ENCODE measurements around the gene ARL3.

Gene ARL3

DNA sequence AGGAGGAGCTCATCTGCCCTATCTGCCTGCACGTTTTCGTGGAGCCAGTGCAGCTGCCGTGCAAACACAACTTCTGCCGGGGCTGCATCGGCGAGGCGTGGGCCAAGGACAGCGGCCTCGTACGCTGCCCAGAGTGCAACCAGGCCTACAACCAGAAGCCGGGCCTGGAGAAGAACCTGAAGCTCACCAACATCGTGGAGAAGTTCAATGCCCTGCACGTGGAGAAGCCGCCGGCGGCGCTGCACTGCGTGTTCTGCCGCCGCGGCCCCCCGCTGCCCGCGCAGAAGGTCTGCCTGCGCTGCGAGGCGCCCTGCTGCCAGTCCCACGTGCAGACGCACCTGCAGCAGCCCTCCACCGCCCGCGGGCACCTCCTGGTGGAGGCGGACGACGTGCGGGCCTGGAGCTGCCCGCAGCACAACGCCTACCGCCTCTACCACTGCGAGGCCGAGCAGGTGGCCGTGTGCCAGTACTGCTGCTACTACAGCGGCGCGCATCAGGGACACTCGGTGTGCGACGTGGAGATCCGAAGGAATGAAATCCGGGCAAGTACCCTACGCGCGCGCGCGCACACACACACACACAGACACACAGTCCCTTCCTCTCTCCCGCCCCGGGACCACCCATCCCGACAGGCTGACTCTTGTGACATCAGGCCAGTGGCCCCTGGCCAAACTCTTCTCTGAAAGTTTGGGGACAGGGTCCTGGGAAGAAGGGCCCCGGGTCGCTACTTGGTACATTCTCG is 69.4 kb downstream of the ARL3 start:
- Histone ChIP-seq H3K18ac (ENCODE audit: low read length) (peak overlapping the region; percentile 93), H3K4me2 (ENCODE audit: low read length) (peak overlapping the region; percentile 72), H2AFZ (ENCODE audit: insufficient read depth, low read length, poor library complexity) (no peak overlapping the region), H4K8ac (ENCODE audit: low read depth, low read length) (peak overlapping the region; percentile 70), H3K9me3 (ENCODE audit: insufficient read depth, low read depth, low read length) (no peaks in the 10 kb centered on the region), H3K36me3 (ENCODE audit: control insufficient read depth in 1 of 2, insufficient read depth in 2 of 2, low read length in 2 of 2) (peaks cover 16 to 17% of the 10 kb centered on the region in 2 experiments), H3K27ac (ENCODE audit: low read depth, low read length) (peak overlapping the region; percentile 99), H4K91ac (ENCODE audit: low read depth, low read length) (peak overlapping the region; percentile 89), H4K12ac (ENCODE audit: low read depth, low read length) (no peak overlapping the region), H3K23ac (ENCODE audit: low read length) (no peak overlapping the region), H3K14ac (ENCODE audit: low read length) (peak overlapping the region; percentile 96), H2BK12ac (ENCODE audit: low read length) (no peak overlapping the region), H3K4ac (ENCODE audit: low read depth, low read length) (peak overlapping the region; percentile 84), H3K4me1 (ENCODE audit: control insufficient read depth in 1 of 2, insufficient read depth in 2 of 2, low read length in 2 of 2) (peaks cover 15 to 40% of the 10 kb centered on the region in 2 experiments), H2AK5ac (ENCODE audit: low read length) (no peak overlapping the region), H3K79me1 (ENCODE audit: low read length) (peaks cover 25% of the 10 kb centered on the region), H3K79me2 (ENCODE audit: control insufficient read depth, insufficient read depth, low read length, poor library complexity) (peaks cover 41% of the 10 kb centered on the region), H2BK120ac (ENCODE audit: insufficient read depth, low read length, poor library complexity) (no peak overlapping the region), H3K4me3 (ENCODE audit: low read depth, low read length) (peak overlapping the region; percentile 92), H2BK5ac (ENCODE audit: low read depth, low read length, poor library complexity) (peak overlapping the region; percentile 55), H3K27me3 (ENCODE audit: insufficient read depth, low read length) (no peaks in the 10 kb centered on the region), H3K9ac (ENCODE audit: low read length) (peak overlapping the region; percentile 82)
- WGBS (ENCODE audit: extremely low coverage, insufficient coverage, insufficient read length), result no CpG with 5 or more reads among the region's 62 CpGs
- peak; percentile 94 to 95 for DNase-seq

GRCh38 chr10:102644066-102644645 is 70.0 kb downstream of the ARL3 start, which contains the start of gene TRIM8:
Gene TRIM8, plus strand, starts transcription at chr10:102644479. Its CDS starts 139 bp downstream, at chr10:102644618.
- Histone ChIP-seq H3K79me1 (ENCODE audit: low read length) (peaks cover 25% of the 10 kb centered on the region), H3K18ac (ENCODE audit: low read length) (peak within 1 kb of the TSS; percentile 93), H3K9me3 (ENCODE audit: insufficient read depth, low read depth, low read length) (no peaks in the 10 kb centered on the region), H2AK5ac (ENCODE audit: low read length) (peak within 1 kb of the TSS; percentile 2), H3K4me3 (ENCODE audit: low read depth, low read length) (peak within 1 kb of the TSS; percentile 92), H2BK12ac (ENCODE audit: low read length) (peak within 1 kb of the TSS; percentile 32), H3K23ac (ENCODE audit: low read length) (no peak within 1 kb of the TSS), H4K12ac (ENCODE audit: low read depth, low read length) (peak within 1 kb of the TSS; percentile 43), H3K79me2 (ENCODE audit: control insufficient read depth, insufficient read depth, low read length, poor library complexity) (peaks cover 37% of the 10 kb centered on the region), H4K91ac (ENCODE audit: low read depth, low read length) (peak within 1 kb of the TSS; percentile 95), H3K27me3 (ENCODE audit: insufficient read depth, low read length) (no peaks in the 10 kb centered on the region), H3K4me2 (ENCODE audit: low read length) (peak within 1 kb of the TSS; percentile 92), H2BK120ac (ENCODE audit: insufficient read depth, low read length, poor library complexity) (peak within 1 kb of the TSS; percentile 18), H2BK5ac (ENCODE audit: low read depth, low read length, poor library complexity) (peak within 1 kb of the TSS; percentile 94), H2AFZ (ENCODE audit: insufficient read depth, low read length, poor library complexity) (peak within 1 kb of the TSS; percentile 40), H3K4me1 (ENCODE audit: control insufficient read depth in 1 of 2, insufficient read depth in 2 of 2, low read length in 2 of 2) (peaks cover 10 to 35% of the 10 kb centered on the region in 2 experiments), H3K36me3 (ENCODE audit: control insufficient read depth in 1 of 2, insufficient read depth in 2 of 2, low read length in 2 of 2) (peaks cover 16 to 17% of the 10 kb centered on the region in 2 experiments), H3K27ac (ENCODE audit: low read depth, low read length) (peak within 1 kb of the TSS; percentile 99), H3K14ac (ENCODE audit: low read length) (peak within 1 kb of the TSS; percentile 96), H4K8ac (ENCODE audit: low read depth, low read length) (peak within 1 kb of the TSS; percentile 70), H3K4ac (ENCODE audit: low read depth, low read length) (peak within 1 kb of the TSS; percentile 84), H3K9ac (ENCODE audit: low read length) (peak within 1 kb of the TSS; percentile 89)
- WGBS (ENCODE audit: extremely low coverage, insufficient coverage, insufficient read length), result no CpG with 5 or more reads among the region's 80 CpGs
- peak; percentile 15 to 45 for DNase-seq

DNA sequence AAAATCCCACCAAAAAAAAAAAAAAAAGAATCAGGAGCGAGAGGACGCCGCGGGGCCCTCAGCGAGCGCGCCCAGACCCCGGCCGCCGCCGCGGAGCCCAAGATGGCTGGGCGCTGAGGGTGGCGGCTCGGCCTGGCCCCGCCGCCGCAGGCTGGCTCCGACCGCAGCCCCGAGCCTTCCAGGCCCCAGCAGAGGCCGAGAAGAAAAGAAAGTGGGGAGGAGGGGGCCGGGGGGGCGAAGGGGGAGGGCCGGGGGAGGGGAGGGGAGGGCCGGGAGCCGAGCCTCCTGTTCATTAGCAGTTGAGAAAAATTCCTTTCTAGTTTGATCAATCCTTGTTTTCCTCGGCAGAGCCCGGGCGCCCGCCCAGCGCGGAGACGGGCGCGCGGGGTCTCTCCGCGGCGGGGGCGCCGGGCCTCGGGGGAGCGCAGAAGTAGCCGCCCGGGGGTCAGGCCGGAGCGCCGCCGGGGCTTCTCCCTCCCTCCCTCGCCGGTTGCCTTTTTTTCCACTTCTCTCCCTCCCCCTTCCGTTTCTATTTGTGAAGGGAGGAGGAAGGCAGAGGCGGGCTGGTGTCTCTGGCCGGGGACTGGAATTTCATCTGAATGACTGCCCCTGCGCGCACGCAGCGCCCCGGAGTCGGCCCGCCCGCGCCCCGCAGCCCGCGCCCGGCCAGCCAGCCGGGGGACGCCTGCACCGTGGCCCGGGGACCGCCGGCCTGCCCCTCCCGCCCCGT is 70.7 kb downstream of the ARL3 start:
- no peak overlapping the region for H2BK12ac ChIP-seq (ENCODE audit: low read length)
- H3K23ac ChIP-seq (ENCODE audit: low read length), result no peak overlapping the region
- H4K12ac ChIP-seq (ENCODE audit: low read depth, low read length), result no peak overlapping the region
- peak overlapping the region; percentile 74 for H3K4ac ChIP-seq (ENCODE audit: low read depth, low read length)
- H4K8ac ChIP-seq (ENCODE audit: low read depth, low read length), result peak overlapping the region; percentile 70
- WGBS (ENCODE audit: extremely low coverage, insufficient coverage, insufficient read length), result no CpG with 5 or more reads among the region's 76 CpGs
- peak overlapping the region; percentile 92 for H3K4me3 ChIP-seq (ENCODE audit: low read depth, low read length)
- H3K27me3 ChIP-seq (ENCODE audit: insufficient read depth, low read length), result no peaks in the 10 kb centered on the region
- no peaks in the 10 kb centered on the region for H3K9me3 ChIP-seq (ENCODE audit: insufficient read depth, low read depth, low read length)
- H2AK5ac ChIP-seq (ENCODE audit: low read length), result no peak overlapping the region
- peak overlapping the region; percentile 96 for H3K14ac ChIP-seq (ENCODE audit: low read length)
- H2BK5ac ChIP-seq (ENCODE audit: low read depth, low read length, poor library complexity), result peak overlapping the region; percentile 94
- peak overlapping the region; percentile 99 for H3K27ac ChIP-seq (ENCODE audit: low read depth, low read length)
- H3K79me1 ChIP-seq (ENCODE audit: low read length), result peaks cover 25% of the 10 kb centered on the region
- peak overlapping the region; percentile 89 for H3K9ac ChIP-seq (ENCODE audit: low read length)
- H3K79me2 ChIP-seq (ENCODE audit: control insufficient read depth, insufficient read depth, low read length, poor library complexity), result peaks cover 31% of the 10 kb centered on the region
- peak overlapping the region; percentile 92 for H3K4me2 ChIP-seq (ENCODE audit: low read length)
- H3K4me1 ChIP-seq (ENCODE audit: control insufficient read depth in 1 of 2, insufficient read depth in 2 of 2, low read length in 2 of 2), result peaks cover 10 to 31% of the 10 kb centered on the region in 2 experiments
- peak overlapping the region; percentile 95 for H4K91ac ChIP-seq (ENCODE audit: low read depth, low read length)
- H3K36me3 ChIP-seq (ENCODE audit: control insufficient read depth in 1 of 2, insufficient read depth in 2 of 2, low read length in 2 of 2), result peaks cover 9 to 12% of the 10 kb centered on the region in 2 experiments
- peak; percentile 21 to 53 for DNase-seq
- peak overlapping the region; percentile 93 for H3K18ac ChIP-seq (ENCODE audit: low read length)
- peak overlapping the region; percentile 40 for H2AFZ ChIP-seq (ENCODE audit: insufficient read depth, low read length, poor library complexity)
- H2BK120ac ChIP-seq (ENCODE audit: insufficient read depth, low read length, poor library complexity), result peak overlapping the region; percentile 18

GRCh38 chr10:102642736-102643335 is 71.4 kb downstream of the ARL3 start:
- H2BK120ac ChIP-seq (ENCODE audit: insufficient read depth, low read length, poor library complexity), result peak overlapping the region; percentile 99
- no peaks in the 10 kb centered on the region for H3K27me3 ChIP-seq (ENCODE audit: insufficient read depth, low read length)
- peak overlapping the region; percentile 67 for H2AFZ ChIP-seq (ENCODE audit: insufficient read depth, low read length, poor library complexity)
- H3K4ac ChIP-seq (ENCODE audit: low read depth, low read length), result peak overlapping the region; percentile 81
- H2BK5ac ChIP-seq (ENCODE audit: low read depth, low read length, poor library complexity), result peak overlapping the region; percentile 94
- H3K79me2 ChIP-seq (ENCODE audit: control insufficient read depth, insufficient read depth, low read length, poor library complexity), result peaks cover 31% of the 10 kb centered on the region
- peak overlapping the region; percentile 95 for H4K91ac ChIP-seq (ENCODE audit: low read depth, low read length)
- H2BK12ac ChIP-seq (ENCODE audit: low read length), result no peak overlapping the region
- H3K9ac ChIP-seq (ENCODE audit: low read length), result peak overlapping the region; percentile 89
- no peaks in the 10 kb centered on the region for H3K9me3 ChIP-seq (ENCODE audit: insufficient read depth, low read depth, low read length)
- peak overlapping the region; percentile 90 for H4K8ac ChIP-seq (ENCODE audit: low read depth, low read length)
- peak overlapping the region; percentile 82 for H3K18ac ChIP-seq (ENCODE audit: low read length)
- peaks cover 3 to 9% of the 10 kb centered on the region in 2 experiments for H3K36me3 ChIP-seq (ENCODE audit: control insufficient read depth in 1 of 2, insufficient read depth in 2 of 2, low read length in 2 of 2)
- H3K4me2 ChIP-seq (ENCODE audit: low read length), result peak overlapping the region; percentile 92
- H3K23ac ChIP-seq (ENCODE audit: low read length), result no peak overlapping the region
- H3K4me1 ChIP-seq (ENCODE audit: control insufficient read depth in 1 of 2, insufficient read depth in 2 of 2, low read length in 2 of 2), result peaks cover 8 to 25% of the 10 kb centered on the region in 2 experiments
- peak overlapping the region; percentile 92 for H3K14ac ChIP-seq (ENCODE audit: low read length)
- peak overlapping the region; percentile 74 for H3K4me3 ChIP-seq (ENCODE audit: low read depth, low read length)
- peak; percentile 43 to 53 for DNase-seq
- WGBS (ENCODE audit: extremely low coverage, insufficient coverage, insufficient read length), result no CpG with 5 or more reads among the region's 45 CpGs
- H3K27ac ChIP-seq (ENCODE audit: low read depth, low read length), result peak overlapping the region; percentile 99
- peak overlapping the region; percentile 63 for H4K12ac ChIP-seq (ENCODE audit: low read depth, low read length)
- H2AK5ac ChIP-seq (ENCODE audit: low read length), result no peak overlapping the region
- peaks cover 25% of the 10 kb centered on the region for H3K79me1 ChIP-seq (ENCODE audit: low read length)

Measured in trophoblast cell (in vitro differentiated cells and primary cell).